ENCODE data around the gene DBF4B.

The DBF4B gene

GRCh38 chr17:44780161-44780560 is 71.7 kb downstream of the DBF4B start:
- Histone ChIP-seq H3K79me2 (ENCODE audit: control insufficient read depth, insufficient read depth, low read length) (no peaks in the 10 kb centered on the region), H3K27me3 (ENCODE audit: insufficient read depth, low read length, poor library complexity) (no peaks in the 10 kb centered on the region), H3K4ac (ENCODE audit: low read depth, low read length) (no peak overlapping the region), H3K4me1 (ENCODE audit: control insufficient read depth, low read depth, low read length) (peaks cover 5% of the 10 kb centered on the region), H2BK15ac (replicated peaks; ENCODE audit: low read depth) (no peak overlapping the region), H2AK5ac (ENCODE audit: low read length) (no peak overlapping the region), H3K79me1 (ENCODE audit: low read length) (no peaks in the 10 kb centered on the region), H3K18ac (ENCODE audit: low read length) (no peak overlapping the region), H4K8ac (ENCODE audit: low read depth, low read length) (no peak overlapping the region), H3K9ac (ENCODE audit: low read length) (no peak overlapping the region), H3K27ac (ENCODE audit: low read depth, low read length) (no peak overlapping the region), H2BK5ac (ENCODE audit: low read length) (no peak overlapping the region), H3K4me2 (ENCODE audit: low read length) (no peak overlapping the region), H2BK120ac (ENCODE audit: low read depth, low read length) (no peak overlapping the region), H4K5ac (ENCODE audit: low read length) (no peak overlapping the region), H3K56ac (ENCODE audit: low read length) (no peak overlapping the region), H3K4me3 (ENCODE audit: low read length) (no peak overlapping the region), H3K36me3 (ENCODE audit: control insufficient read depth, insufficient read depth, low read length) (no peaks in the 10 kb centered on the region), H3K23ac (ENCODE audit: low read length) (no peak overlapping the region)
- no CpG with 5 or more reads among the region's 12 CpGs for WGBS (ENCODE audit: extremely low coverage, insufficient coverage, low lambda C conversion rate)
- no peak for DNase-seq

- no peak overlapping the region for H2BK15ac ChIP-seq (replicated peaks; ENCODE audit: low read depth)
- no peak overlapping the region for H3K4ac ChIP-seq (ENCODE audit: low read depth, low read length)
- H3K27me3 ChIP-seq (ENCODE audit: insufficient read depth, low read length, poor library complexity) = no peaks in the 10 kb centered on the region
- no peak for DNase-seq
- H3K4me1 ChIP-seq (ENCODE audit: control insufficient read depth, low read depth, low read length) = peaks cover 5% of the 10 kb centered on the region
- no peak overlapping the region for H4K5ac ChIP-seq (ENCODE audit: low read length)
- peak overlapping the region; percentile 50 for H2AK5ac ChIP-seq (ENCODE audit: low read length)
- H4K8ac ChIP-seq (ENCODE audit: low read depth, low read length) = no peak overlapping the region
- H3K79me1 ChIP-seq (ENCODE audit: low read length) = no peaks in the 10 kb centered on the region
- WGBS (ENCODE audit: extremely low coverage, insufficient coverage, low lambda C conversion rate) = no CpG with 5 or more reads among the region's 14 CpGs
- no peak overlapping the region for H2BK120ac ChIP-seq (ENCODE audit: low read depth, low read length)
- no peaks in the 10 kb centered on the region for H3K79me2 ChIP-seq (ENCODE audit: control insufficient read depth, insufficient read depth, low read length)
- no peak overlapping the region for H2BK5ac ChIP-seq (ENCODE audit: low read length)
- H3K9ac ChIP-seq (ENCODE audit: low read length) = no peak overlapping the region
- H3K4me2 ChIP-seq (ENCODE audit: low read length) = no peak overlapping the region
- H3K18ac ChIP-seq (ENCODE audit: low read length) = no peak overlapping the region
- no peak overlapping the region for H3K27ac ChIP-seq (ENCODE audit: low read depth, low read length)
- no peak overlapping the region for H3K23ac ChIP-seq (ENCODE audit: low read length)
- no peak overlapping the region for H3K4me3 ChIP-seq (ENCODE audit: low read length)
- no peaks in the 10 kb centered on the region for H3K36me3 ChIP-seq (ENCODE audit: control insufficient read depth, insufficient read depth, low read length)
- peak overlapping the region; percentile 17 for H3K56ac ChIP-seq (ENCODE audit: low read length)
Measured at GRCh38 chr17:44780845-44781480, 72.5 kb downstream of the DBF4B start.

GRCh38 chr17:44781551-44782325 is 73.3 kb downstream of the DBF4B start:
- WGBS (ENCODE audit: extremely low coverage, insufficient coverage, low lambda C conversion rate) = no CpG with 5 or more reads among the region's 17 CpGs
- Histone ChIP-seq H3K79me2 (ENCODE audit: control insufficient read depth, insufficient read depth, low read length) (no peaks in the 10 kb centered on the region), H3K4ac (ENCODE audit: low read depth, low read length) (no peak overlapping the region), H3K36me3 (ENCODE audit: control insufficient read depth, insufficient read depth, low read length) (no peaks in the 10 kb centered on the region), H3K4me1 (ENCODE audit: control insufficient read depth, low read depth, low read length) (peaks cover 5% of the 10 kb centered on the region), H3K9ac (ENCODE audit: low read length) (peak overlapping the region; percentile 32), H3K4me2 (ENCODE audit: low read length) (no peak overlapping the region), H3K27ac (ENCODE audit: low read depth, low read length) (no peak overlapping the region), H3K27me3 (ENCODE audit: insufficient read depth, low read length, poor library complexity) (no peaks in the 10 kb centered on the region), H3K18ac (ENCODE audit: low read length) (no peak overlapping the region), H2BK5ac (ENCODE audit: low read length) (no peak overlapping the region), H3K4me3 (ENCODE audit: low read length) (no peak overlapping the region), H2BK15ac (replicated peaks; ENCODE audit: low read depth) (no peak overlapping the region), H3K56ac (ENCODE audit: low read length) (peak overlapping the region; percentile 69), H2BK120ac (ENCODE audit: low read depth, low read length) (no peak overlapping the region), H2AK5ac (ENCODE audit: low read length) (no peak overlapping the region), H4K5ac (ENCODE audit: low read length) (no peak overlapping the region), H3K79me1 (ENCODE audit: low read length) (no peaks in the 10 kb centered on the region), H4K8ac (ENCODE audit: low read depth, low read length) (no peak overlapping the region), H3K23ac (ENCODE audit: low read length) (no peak overlapping the region)
- DNase-seq = peak; percentile 58

- Histone ChIP-seq H2BK120ac (ENCODE audit: low read depth, low read length) (no peak overlapping the region), H3K79me2 (ENCODE audit: control insufficient read depth, insufficient read depth, low read length) (no peaks in the 10 kb centered on the region), H3K27ac (ENCODE audit: low read depth, low read length) (no peak overlapping the region), H3K4ac (ENCODE audit: low read depth, low read length) (no peak overlapping the region), H3K9ac (ENCODE audit: low read length) (peak overlapping the region; percentile 32), H4K5ac (ENCODE audit: low read length) (no peak overlapping the region), H3K4me1 (ENCODE audit: control insufficient read depth, low read depth, low read length) (peaks cover 5% of the 10 kb centered on the region), H3K36me3 (ENCODE audit: control insufficient read depth, insufficient read depth, low read length) (no peaks in the 10 kb centered on the region), H3K4me2 (ENCODE audit: low read length) (no peak overlapping the region), H2BK5ac (ENCODE audit: low read length) (no peak overlapping the region), H3K27me3 (ENCODE audit: insufficient read depth, low read length, poor library complexity) (no peaks in the 10 kb centered on the region), H3K18ac (ENCODE audit: low read length) (no peak overlapping the region), H3K4me3 (ENCODE audit: low read length) (no peak overlapping the region), H3K79me1 (ENCODE audit: low read length) (no peaks in the 10 kb centered on the region), H4K8ac (ENCODE audit: low read depth, low read length) (no peak overlapping the region), H3K56ac (ENCODE audit: low read length) (peak overlapping the region; percentile 69), H3K23ac (ENCODE audit: low read length) (no peak overlapping the region), H2AK5ac (ENCODE audit: low read length) (peak overlapping the region; percentile 22), H2BK15ac (replicated peaks; ENCODE audit: low read depth) (no peak overlapping the region)
- no CpG with 5 or more reads among the region's 11 CpGs for WGBS (ENCODE audit: extremely low coverage, insufficient coverage, low lambda C conversion rate)
- no peak for DNase-seq
Measured at GRCh38 chr17:44782326-44782850, 73.9 kb downstream of the DBF4B start.

- Histone ChIP-seq H2BK5ac (ENCODE audit: low read length) (no peak overlapping the region), H3K27ac (ENCODE audit: low read depth, low read length) (no peak overlapping the region), H2BK120ac (ENCODE audit: low read depth, low read length) (no peak overlapping the region), H3K36me3 (ENCODE audit: control insufficient read depth, insufficient read depth, low read length) (no peaks in the 10 kb centered on the region), H3K4me1 (ENCODE audit: control insufficient read depth, low read depth, low read length) (peaks cover 5% of the 10 kb centered on the region), H4K5ac (ENCODE audit: low read length) (no peak overlapping the region), H3K79me2 (ENCODE audit: control insufficient read depth, insufficient read depth, low read length) (no peaks in the 10 kb centered on the region), H3K4me3 (ENCODE audit: low read length) (no peak overlapping the region), H3K18ac (ENCODE audit: low read length) (no peak overlapping the region), H3K27me3 (ENCODE audit: insufficient read depth, low read length, poor library complexity) (no peaks in the 10 kb centered on the region), H3K79me1 (ENCODE audit: low read length) (no peaks in the 10 kb centered on the region), H3K4ac (ENCODE audit: low read depth, low read length) (no peak overlapping the region), H2AK5ac (ENCODE audit: low read length) (no peak overlapping the region), H3K23ac (ENCODE audit: low read length) (no peak overlapping the region), H3K4me2 (ENCODE audit: low read length) (no peak overlapping the region), H3K56ac (ENCODE audit: low read length) (no peak overlapping the region), H2BK15ac (replicated peaks; ENCODE audit: low read depth) (no peak overlapping the region), H3K9ac (ENCODE audit: low read length) (no peak overlapping the region), H4K8ac (ENCODE audit: low read depth, low read length) (no peak overlapping the region)
- WGBS (ENCODE audit: extremely low coverage, insufficient coverage, low lambda C conversion rate) = no CpG with 5 or more reads among the region's 7 CpGs
- DNase-seq = no peak
Measured at GRCh38 chr17:44785921-44786320, 77.5 kb downstream of the DBF4B start.

All from mesendoderm (in vitro differentiated cells).